Measurements from ENCODE around the gene MAVS.

DNA sequence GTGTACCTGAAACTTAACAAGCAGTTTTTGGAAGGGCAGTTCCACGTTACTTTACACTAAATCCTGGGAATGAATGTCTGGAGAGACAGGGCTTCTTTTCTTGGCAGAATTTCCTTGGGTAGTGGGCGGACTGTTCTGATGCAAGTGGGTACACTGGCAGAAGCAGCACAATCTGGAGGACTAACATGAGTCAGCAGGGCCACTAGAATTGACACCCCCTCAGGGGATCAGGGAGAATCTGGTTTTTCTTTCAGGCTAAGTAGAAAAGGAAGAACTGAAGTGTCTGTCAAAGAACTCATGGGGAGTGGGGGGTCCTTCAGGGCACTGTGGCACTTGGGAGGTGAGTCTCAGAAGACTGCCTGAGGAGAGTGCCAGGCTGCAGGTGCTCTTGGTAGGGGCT is 77.2 kb downstream of the MAVS start:
- TF ChIP-seq, protein P1, sequence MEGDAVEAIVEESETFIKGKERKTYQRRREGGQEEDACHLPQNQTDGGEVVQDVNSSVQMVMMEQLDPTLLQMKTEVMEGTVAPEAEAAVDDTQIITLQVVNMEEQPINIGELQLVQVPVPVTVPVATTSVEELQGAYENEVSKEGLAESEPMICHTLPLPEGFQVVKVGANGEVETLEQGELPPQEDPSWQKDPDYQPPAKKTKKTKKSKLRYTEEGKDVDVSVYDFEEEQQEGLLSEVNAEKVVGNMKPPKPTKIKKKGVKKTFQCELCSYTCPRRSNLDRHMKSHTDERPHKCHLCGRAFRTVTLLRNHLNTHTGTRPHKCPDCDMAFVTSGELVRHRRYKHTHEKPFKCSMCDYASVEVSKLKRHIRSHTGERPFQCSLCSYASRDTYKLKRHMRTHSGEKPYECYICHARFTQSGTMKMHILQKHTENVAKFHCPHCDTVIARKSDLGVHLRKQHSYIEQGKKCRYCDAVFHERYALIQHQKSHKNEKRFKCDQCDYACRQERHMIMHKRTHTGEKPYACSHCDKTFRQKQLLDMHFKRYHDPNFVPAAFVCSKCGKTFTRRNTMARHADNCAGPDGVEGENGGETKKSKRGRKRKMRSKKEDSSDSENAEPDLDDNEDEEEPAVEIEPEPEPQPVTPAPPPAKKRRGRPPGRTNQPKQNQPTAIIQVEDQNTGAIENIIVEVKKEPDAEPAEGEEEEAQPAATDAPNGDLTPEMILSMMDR (IDR thresholded peaks at IDR 0.05) = no peak
- TF ChIP-seq POLR2A (IDR thresholded peaks at IDR 0.05) = no peak
